NCI-H2196 treated with DMSO at 0.1 percent for 48 hours (cell line): ENCODE results near the gene MACF1.

Experiments
- DNase-seq: peaks from one replicate; lab custom pipeline; 2025; ENCODE audit not compliant: unreplicated experiment; lab: John Stamatoyannopoulos, UW

The MACF1 gene

GRCh38 chr1:39213511-39214002 lies 9.1 kb downstream of the MACF1 start:
- DNase-seq, result no peak

- DNase-seq, result no peak
Observed at GRCh38 chr1:39214021-39214713, 9.7 kb downstream of the MACF1 start.

- no peak for DNase-seq
Observed at GRCh38 chr1:39214714-39214997, 10.2 kb downstream of the MACF1 start.

GRCh38 chr1:39214998-39215873 lies 10.7 kb downstream of the MACF1 start:
- DNase-seq, result no peak

- DNase-seq, result no peak
Observed at GRCh38 chr1:39216771-39217170, 12.3 kb downstream of the MACF1 start.

- DNase-seq, result no peak
Observed at GRCh38 chr1:39220891-39221870, 16.7 kb downstream of the MACF1 start.

GRCh38 chr1:39224295-39224829 lies 19.9 kb downstream of the MACF1 start:
- DNase-seq, result no peak

GRCh38 chr1:39226836-39227235 lies 22.3 kb downstream of the MACF1 start:
- no peak for DNase-seq

GRCh38 chr1:39228252-39228651 lies 23.8 kb downstream of the MACF1 start:
- DNase-seq, result no peak

- no peak for DNase-seq
Observed at GRCh38 chr1:39229504-39229903, 25.0 kb downstream of the MACF1 start.

- DNase-seq, result no peak
Observed at GRCh38 chr1:39230261-39231190, 26.0 kb downstream of the MACF1 start.

- DNase-seq, result no peak
Observed at GRCh38 chr1:39236971-39237370, 32.5 kb downstream of the MACF1 start.

GRCh38 chr1:39238476-39238875 lies 34.0 kb downstream of the MACF1 start:
- DNase-seq, result no peak

GRCh38 chr1:39239968-39240367 lies 35.5 kb downstream of the MACF1 start:
- DNase-seq, result no peak

- no peak for DNase-seq
Observed at GRCh38 chr1:39243302-39243701, 38.8 kb downstream of the MACF1 start.

- no peak for DNase-seq
Observed at GRCh38 chr1:39250460-39251240, 46.2 kb downstream of the MACF1 start.

- no peak for DNase-seq
Observed at GRCh38 chr1:39255222-39255621, 50.7 kb downstream of the MACF1 start.

GRCh38 chr1:39258146-39258924 lies 53.8 kb downstream of the MACF1 start:
- peak; percentile 53 for DNase-seq
